ENCODE results near the gene DMRT1.

Gene DMRT1

GRCh38 chr9:967436-967835 is 125.9 kb downstream of the DMRT1 start:
- no peak for DNase-seq (ENCODE audit: low read depth)
- no peak overlapping the region for H3K4me3 ChIP-seq (ENCODE audit: low read depth, low read length)

GRCh38 chr9:967903-968641 is 126.6 kb downstream of the DMRT1 start:
- no peak overlapping the region for H3K4me3 ChIP-seq (ENCODE audit: low read depth, low read length)
- DNase-seq (ENCODE audit: low read depth), result no peak

- DNase-seq (ENCODE audit: low read depth), result no peak
- H3K4me3 ChIP-seq (ENCODE audit: low read depth, low read length), result no peak overlapping the region
Measured at GRCh38 chr9:969310-970150, 128.0 kb downstream of the DMRT1 start.

- H3K4me3 ChIP-seq (ENCODE audit: low read depth, low read length), result no peak overlapping the region
- DNase-seq (ENCODE audit: low read depth), result no peak
Measured at GRCh38 chr9:970151-970996, 128.9 kb downstream of the DMRT1 start.

- DNase-seq (ENCODE audit: low read depth), result no peak
- peak overlapping the region; percentile 23 for H3K4me3 ChIP-seq (ENCODE audit: low read depth, low read length)
Measured at GRCh38 chr9:971901-972500, 130.5 kb downstream of the DMRT1 start.

GRCh38 chr9:972501-973294 is 131.2 kb downstream of the DMRT1 start:
- no peak overlapping the region for H3K4me3 ChIP-seq (ENCODE audit: low read depth, low read length)
- no peak for DNase-seq (ENCODE audit: low read depth)

- no peak overlapping the region for H3K4me3 ChIP-seq (ENCODE audit: low read depth, low read length)
- DNase-seq (ENCODE audit: low read depth), result no peak
Measured at GRCh38 chr9:973295-973834, 131.9 kb downstream of the DMRT1 start.

GRCh38 chr9:974031-974995 is 132.8 kb downstream of the DMRT1 start:
- no peak for DNase-seq (ENCODE audit: low read depth)
- H3K4me3 ChIP-seq (ENCODE audit: low read depth, low read length), result no peak overlapping the region

- DNase-seq (ENCODE audit: low read depth), result no peak
- no peak overlapping the region for H3K4me3 ChIP-seq (ENCODE audit: low read depth, low read length)
Measured at GRCh38 chr9:974996-975739, 133.7 kb downstream of the DMRT1 start.

- DNase-seq (ENCODE audit: low read depth), result no peak
- no peak overlapping the region for H3K4me3 ChIP-seq (ENCODE audit: low read depth, low read length)
Measured at GRCh38 chr9:975740-976257, 134.3 kb downstream of the DMRT1 start.

- DNase-seq (ENCODE audit: low read depth), result no peak
- H3K4me3 ChIP-seq (ENCODE audit: low read depth, low read length), result no peak within 1 kb of the TSS
Measured at GRCh38 chr9:976258-976942, 134.9 kb downstream of the DMRT1 start, which contains the start of gene DMRT3. Gene DMRT3, plus strand, starts transcription at chr9:976655. Its CDS starts 347 bp downstream, at chr9:977002.

GRCh38 chr9:976943-977837 is 135.7 kb downstream of the DMRT1 start:
- no peak for DNase-seq (ENCODE audit: low read depth)
- no peak overlapping the region for H3K4me3 ChIP-seq (ENCODE audit: low read depth, low read length)

GRCh38 chr9:977838-978830 is 136.6 kb downstream of the DMRT1 start:
- no peak for DNase-seq (ENCODE audit: low read depth)
- H3K4me3 ChIP-seq (ENCODE audit: low read depth, low read length), result no peak overlapping the region

- no peak overlapping the region for H3K4me3 ChIP-seq (ENCODE audit: low read depth, low read length)
- DNase-seq (ENCODE audit: low read depth), result no peak
Measured at GRCh38 chr9:979983-980382, 138.5 kb downstream of the DMRT1 start.
